ENCODE data around the gene ARHGAP10.

ARHGAP10 gene

GRCh38 chr4:148053298-148054003 lies 321.6 kb downstream of the ARHGAP10 start:
- DNase-seq, result no peak

GRCh38 chr4:148054275-148054674 lies 322.4 kb downstream of the ARHGAP10 start:
- no peak for DNase-seq

GRCh38 chr4:148055844-148056243 lies 324.0 kb downstream of the ARHGAP10 start:
- no peak for DNase-seq

GRCh38 chr4:148056879-148057278 lies 325.0 kb downstream of the ARHGAP10 start:
- peak; percentile 78 for DNase-seq

GRCh38 chr4:148057516-148057915 lies 325.6 kb downstream of the ARHGAP10 start:
- DNase-seq, result no peak

GRCh38 chr4:148057984-148058859 lies 326.3 kb downstream of the ARHGAP10 start:
- DNase-seq, result no peak

GRCh38 chr4:148059617-148060180 lies 327.8 kb downstream of the ARHGAP10 start:
- peak; percentile 5 for DNase-seq

- peak; percentile 19 for DNase-seq
Observed at GRCh38 chr4:148060264-148061140, 328.6 kb downstream of the ARHGAP10 start.

GRCh38 chr4:148061141-148061481 lies 329.2 kb downstream of the ARHGAP10 start:
- peak; percentile 10 for DNase-seq

- DNase-seq, result no peak
Observed at GRCh38 chr4:148061795-148062194, 329.9 kb downstream of the ARHGAP10 start.

- no peak for DNase-seq
Observed at GRCh38 chr4:148062301-148062950, 330.5 kb downstream of the ARHGAP10 start.

GRCh38 chr4:148064451-148064850 lies 332.6 kb downstream of the ARHGAP10 start:
- DNase-seq, result no peak

GRCh38 chr4:148065075-148065474 lies 333.2 kb downstream of the ARHGAP10 start:
- DNase-seq, result no peak

GRCh38 chr4:148067301-148067916 lies 335.5 kb downstream of the ARHGAP10 start:
- DNase-seq, result no peak

GRCh38 chr4:148068065-148068911 lies 336.4 kb downstream of the ARHGAP10 start:
- no peak for DNase-seq

GRCh38 chr4:148069086-148069894 lies 337.4 kb downstream of the ARHGAP10 start:
- no peak for DNase-seq

- no peak for DNase-seq
Observed at GRCh38 chr4:148069895-148070178, 337.9 kb downstream of the ARHGAP10 start.

- no peak for DNase-seq
Observed at GRCh38 chr4:148071009-148071408, 339.1 kb downstream of the ARHGAP10 start.

- no peak for DNase-seq
Observed at GRCh38 chr4:148072789-148073188, 340.9 kb downstream of the ARHGAP10 start.

- DNase-seq, result no peak
Observed at GRCh38 chr4:148073349-148073748, 341.5 kb downstream of the ARHGAP10 start.

Data from activated CD4-positive, alpha-beta T cell treated with anti-CD3 and anti-CD28 coated beads, Interleukin-2, Interleukin-6, amounts not matched to agents 100 ng/mL and 50 ng/mL, durations not matched to agents 16 hours and 8 hours (primary cell).